ENCODE measurements around the gene N4BP3. TPM values are rescaled to one million over a fixed set of nuclear protein-coding genes. Genes with fewer than 3 reads are reported as not detected.
"Not testable (repeated sequence)": the region's sequence is repeated elsewhere in the genome, so short reads cannot be mapped to it uniquely, and the experiment has no call there.

The N4BP3 gene
- total RNA-seq, 3 donors from 2014 or later (not counting 1 experiment from before 2014, with no cell fraction given): 5.6 to 16.9 (median 9.0) TPM

DNA sequence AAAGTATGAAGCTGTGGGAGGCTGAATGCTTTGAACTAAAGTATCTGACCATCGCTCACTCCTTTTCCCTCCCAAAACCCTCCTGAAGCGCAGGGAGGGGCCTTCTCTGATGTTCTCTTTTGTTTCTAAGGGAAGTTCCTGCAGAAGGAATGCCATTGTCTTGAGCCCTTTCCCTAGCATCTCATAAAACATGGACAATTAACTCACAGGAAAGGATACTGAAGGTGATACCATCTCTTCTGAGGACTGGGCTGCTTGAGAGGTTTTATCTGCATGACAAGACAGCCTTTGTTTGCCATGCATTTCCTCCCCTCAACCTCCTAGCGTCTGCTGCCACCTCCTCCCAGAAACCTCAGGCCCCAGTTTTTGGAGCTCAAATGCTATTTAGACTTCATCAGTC is 13.2 kb downstream of the N4BP3 start:
- Histone ChIP-seq H3K9me3 (ENCODE audit: control insufficient read depth, insufficient read depth, low read length) (no peaks in the 10 kb centered on the region), H3K36me3 (ENCODE audit: control insufficient read depth, insufficient read depth, low read length) (no peaks in the 10 kb centered on the region), H3K27ac (ENCODE audit: low read length) (no peak overlapping the region), H3K4me1 (ENCODE audit: control insufficient read depth, insufficient read depth, low read length) (peaks cover 27% of the 10 kb centered on the region), H3K27me3 (ENCODE audit: control insufficient read depth, insufficient read depth, low read length) (peaks cover 12% of the 10 kb centered on the region), H3K4me3 (ENCODE audit: low read length) (no peak overlapping the region)
- Mint-ChIP-seq H3K27ac (no peak overlapping the region), H3K4me3 (no peak overlapping the region), H3K9me3 (no peaks in the 10 kb centered on the region), H3K27me3 (ENCODE audit: low read depth in 2 of 2) (peaks cover 5 to 18% of the 10 kb centered on the region in 2 donors), H3K36me3 (no peaks in the 10 kb centered on the region), H3K4me1 (peaks cover 5 to 13% of the 10 kb centered on the region in 2 donors)
- DNase-seq: no peak
- ATAC-seq: no peak
- 82% methylated on average over 2 of the region's 3 CpGs for WGBS (ENCODE audit: insufficient coverage)
- intact Hi-C loops (cut with micrococcal nuclease): no loop called here
- TF ChIP-seq, protein P1, sequence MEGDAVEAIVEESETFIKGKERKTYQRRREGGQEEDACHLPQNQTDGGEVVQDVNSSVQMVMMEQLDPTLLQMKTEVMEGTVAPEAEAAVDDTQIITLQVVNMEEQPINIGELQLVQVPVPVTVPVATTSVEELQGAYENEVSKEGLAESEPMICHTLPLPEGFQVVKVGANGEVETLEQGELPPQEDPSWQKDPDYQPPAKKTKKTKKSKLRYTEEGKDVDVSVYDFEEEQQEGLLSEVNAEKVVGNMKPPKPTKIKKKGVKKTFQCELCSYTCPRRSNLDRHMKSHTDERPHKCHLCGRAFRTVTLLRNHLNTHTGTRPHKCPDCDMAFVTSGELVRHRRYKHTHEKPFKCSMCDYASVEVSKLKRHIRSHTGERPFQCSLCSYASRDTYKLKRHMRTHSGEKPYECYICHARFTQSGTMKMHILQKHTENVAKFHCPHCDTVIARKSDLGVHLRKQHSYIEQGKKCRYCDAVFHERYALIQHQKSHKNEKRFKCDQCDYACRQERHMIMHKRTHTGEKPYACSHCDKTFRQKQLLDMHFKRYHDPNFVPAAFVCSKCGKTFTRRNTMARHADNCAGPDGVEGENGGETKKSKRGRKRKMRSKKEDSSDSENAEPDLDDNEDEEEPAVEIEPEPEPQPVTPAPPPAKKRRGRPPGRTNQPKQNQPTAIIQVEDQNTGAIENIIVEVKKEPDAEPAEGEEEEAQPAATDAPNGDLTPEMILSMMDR (IDR thresholded peaks at IDR 0.05): no peak

DNA sequence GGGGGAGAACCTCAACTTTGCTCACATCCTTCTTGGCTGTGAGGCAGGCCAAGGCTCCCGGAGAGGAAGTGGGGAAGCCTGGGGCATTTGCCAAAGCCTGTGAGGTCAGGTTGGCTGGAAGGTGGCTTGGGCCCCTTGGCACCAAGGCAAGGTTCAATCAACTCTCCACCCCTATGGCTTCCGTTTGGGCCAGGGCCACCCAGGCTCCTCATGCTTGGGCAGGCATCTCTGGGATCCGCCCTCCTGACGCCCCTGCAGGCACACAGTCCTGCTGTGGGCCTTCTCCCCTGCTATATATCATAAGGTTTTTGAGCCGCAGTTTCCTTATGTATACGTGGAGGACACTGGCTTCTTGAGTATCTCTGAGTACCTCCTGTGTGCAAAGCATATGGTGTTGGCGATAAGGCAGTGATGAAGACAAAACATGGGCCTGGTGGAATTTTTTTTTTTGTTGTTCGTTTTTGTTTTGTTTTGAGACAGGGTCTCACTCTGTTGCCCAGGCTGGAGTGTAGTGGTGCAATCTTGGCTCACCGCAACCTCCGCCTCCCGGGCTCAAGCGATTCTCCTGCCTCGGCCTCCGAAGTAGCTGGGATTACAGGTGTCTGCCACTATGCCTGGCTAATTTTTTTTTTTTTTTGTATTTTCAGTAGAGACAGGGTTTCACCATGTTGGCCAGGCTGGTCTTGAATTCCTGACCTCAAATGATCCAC is 14.1 kb downstream of the N4BP3 start:
- H3K4me1 ChIP-seq (ENCODE audit: control insufficient read depth, insufficient read depth, low read length): peaks cover 22% of the 10 kb centered on the region
- intact Hi-C loops (cut with micrococcal nuclease); ATAC-seq; H3K4me3 ChIP-seq (ENCODE audit: low read length); H3K36me3 Mint-ChIP-seq; H3K27ac ChIP-seq (ENCODE audit: low read length); H3K9me3 Mint-ChIP-seq; H3K27ac Mint-ChIP-seq; H3K27me3 ChIP-seq (ENCODE audit: control insufficient read depth, insufficient read depth, low read length); DNase-seq; H3K9me3 ChIP-seq (ENCODE audit: control insufficient read depth, insufficient read depth, low read length); H3K36me3 ChIP-seq (ENCODE audit: control insufficient read depth, insufficient read depth, low read length): not testable (repeated sequence)
- H3K4me3 Mint-ChIP-seq: peak overlapping the region; percentile 17
- H3K4me1 Mint-ChIP-seq: peaks cover 7 to 15% of the 10 kb centered on the region in 2 donors
- 88% methylated on average over 13 of the region's 14 CpGs for WGBS (ENCODE audit: insufficient coverage)
- H3K27me3 Mint-ChIP-seq (ENCODE audit: low read depth in 2 of 2): peaks cover 5 to 14% of the 10 kb centered on the region in 2 donors

DNA sequence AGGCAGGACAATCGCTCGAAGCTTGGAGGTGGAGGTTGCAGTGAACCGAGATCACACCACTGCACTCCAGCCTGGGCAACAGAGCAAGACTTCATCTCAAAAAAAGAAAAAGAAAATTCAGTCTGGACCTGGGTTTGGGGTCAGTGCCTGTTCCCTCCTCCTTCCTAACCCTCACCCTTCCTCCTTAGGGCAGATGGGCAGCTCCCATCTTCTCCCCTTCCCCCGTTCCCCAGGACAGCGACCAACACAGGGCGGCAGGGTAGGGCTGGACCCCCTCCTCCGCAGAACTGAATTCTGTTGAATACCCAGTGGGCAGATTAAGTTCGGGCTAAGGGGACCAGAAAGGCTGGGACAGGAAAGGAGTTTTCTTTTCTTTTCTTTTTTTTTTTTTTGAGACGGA is 16.0 kb downstream of the N4BP3 start:
- Mint-ChIP-seq H3K4me1 (peaks cover 7 to 21% of the 10 kb centered on the region in 2 donors), H3K4me3 (peak overlapping the region; percentile 28), H3K27ac (no peak overlapping the region), H3K27me3 (ENCODE audit: low read depth in 2 of 2) (peaks cover 0 to 5% of the 10 kb centered on the region in 2 donors), H3K36me3 (no peaks in the 10 kb centered on the region), H3K9me3 (no peaks in the 10 kb centered on the region)
- Histone ChIP-seq H3K9me3 (ENCODE audit: control insufficient read depth, insufficient read depth, low read length) (no peaks in the 10 kb centered on the region), H3K36me3 (ENCODE audit: control insufficient read depth, insufficient read depth, low read length) (no peaks in the 10 kb centered on the region), H3K4me3 (ENCODE audit: low read length) (no peak overlapping the region), H3K27me3 (ENCODE audit: control insufficient read depth, insufficient read depth, low read length) (no peaks in the 10 kb centered on the region), H3K27ac (ENCODE audit: low read length) (no peak overlapping the region), H3K4me1 (ENCODE audit: control insufficient read depth, insufficient read depth, low read length) (peaks cover 21% of the 10 kb centered on the region)
- TF ChIP-seq, protein P1 (IDR thresholded peaks at IDR 0.05): no peak
- no peak for ATAC-seq
- no peak for DNase-seq
- 97% methylated on average over 9 of the region's 9 CpGs for WGBS (ENCODE audit: insufficient coverage)
- intact Hi-C loops (cut with micrococcal nuclease): no loop called here

DNA sequence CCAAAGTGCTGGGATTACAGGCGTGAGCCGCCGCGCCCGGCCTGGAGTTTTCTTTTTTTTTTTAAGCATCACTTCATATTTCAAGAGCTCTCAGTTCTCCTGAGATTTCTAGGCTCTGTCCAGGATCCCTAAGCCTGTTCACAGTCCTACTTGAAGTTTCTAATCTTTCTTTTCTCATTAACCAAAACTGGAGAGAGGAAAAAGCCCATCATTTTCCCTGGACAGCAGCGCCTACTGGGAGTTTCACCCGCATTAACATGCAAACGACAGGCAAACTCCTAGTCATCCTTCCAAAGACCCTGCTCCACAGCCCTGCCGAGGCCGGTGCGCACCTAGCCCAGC is 16.9 kb downstream of the N4BP3 start:
- H3K27me3 Mint-ChIP-seq (ENCODE audit: low read depth in 2 of 2); H3K36me3 ChIP-seq (ENCODE audit: control insufficient read depth, insufficient read depth, low read length); ATAC-seq; H3K36me3 Mint-ChIP-seq; DNase-seq; H3K27me3 ChIP-seq (ENCODE audit: control insufficient read depth, insufficient read depth, low read length); H3K9me3 ChIP-seq (ENCODE audit: control insufficient read depth, insufficient read depth, low read length); H3K9me3 Mint-ChIP-seq: not testable (repeated sequence)
- 43% methylated on average over 11 of the region's 11 CpGs for WGBS (ENCODE audit: insufficient coverage)
- intact Hi-C loops (cut with micrococcal nuclease): loop anchor here (1.0 kb wide), 1 partner anchor 14 kb away; no protein-coding TSS in a partner anchor
- H3K4me1 Mint-ChIP-seq: peaks cover 7 to 22% of the 10 kb centered on the region in 2 donors
- H3K4me3 Mint-ChIP-seq: peak overlapping the region; percentile 64
- Histone ChIP-seq H3K4me1 (ENCODE audit: control insufficient read depth, insufficient read depth, low read length) (peaks cover 21% of the 10 kb centered on the region), H3K27ac (ENCODE audit: low read length) (peak overlapping the region; percentile 25), H3K4me3 (ENCODE audit: low read length) (peak overlapping the region; percentile 56)
- H3K27ac Mint-ChIP-seq: peak overlapping the region; percentile 13 to 18
